H9 (cell line): Measurements from ENCODE around the gene LTF. TPM values are rescaled to one million over a fixed set of nuclear protein-coding genes. Genes with fewer than 3 reads are reported as not detected.
A peak's percentile ranks its signal among the peaks of the same experiment; 100 is the strongest.

Experiments
- DNase-seq: peaks from one replicate; pipeline ENCODE4 v3.0.0-alpha.2; 2017
- H2AFZ ChIP-seq: one replicate; pipeline ENCODE4 v1.6.1; 2013; ENCODE audit warnings: mild to moderate bottlenecking, low read length, control low read depth, moderate library complexity
- H2AK5ac ChIP-seq: 2 replicates; pipeline ENCODE4 v1.6.1; 2013; ENCODE audit warnings: low read length, control low read depth, mixed read lengths; ENCODE audit not compliant: insufficient read length
- H2BK120ac ChIP-seq: one replicate; pipeline ENCODE4 v1.6.1; 2013; ENCODE audit warnings: low read depth, mild to moderate bottlenecking, low read length, control low read depth, inconsistent platforms; ENCODE audit not compliant: poor library complexity, severe bottlenecking
- H2BK12ac ChIP-seq: 2 replicates; pipeline ENCODE4 v1.6.1; 2013; ENCODE audit warnings: low read length, control low read depth, mixed read lengths, low read depth; ENCODE audit not compliant: insufficient read length
- H2BK15ac ChIP-seq: 2 replicates; pipeline ENCODE4 v1.6.1; 2013; ENCODE audit warnings: low read depth, low read length, control low read depth
- H2BK20ac ChIP-seq: one replicate; pipeline ENCODE4 v1.6.1; 2013; ENCODE audit warnings: low read depth, mild to moderate bottlenecking, low read length, control low read depth, inconsistent platforms; ENCODE audit not compliant: poor library complexity, severe bottlenecking
- H2BK5ac ChIP-seq: 2 replicates; pipeline ENCODE4 v1.6.1; 2013; ENCODE audit warnings: low read length, control low read depth, mixed read lengths; ENCODE audit not compliant: insufficient read length
- H3K14ac ChIP-seq: 2 replicates; pipeline ENCODE4 v1.6.1; 2013; ENCODE audit warnings: low read length, control low read depth; ENCODE audit not compliant: insufficient read depth
- H3K18ac ChIP-seq: 2 replicates; pipeline ENCODE4 v1.6.1; 2013; ENCODE audit warnings: low read depth, mild to moderate bottlenecking, mixed read lengths, low read length, control low read depth; ENCODE audit not compliant: insufficient read length
- H3K23ac ChIP-seq: 2 replicates; pipeline ENCODE4 v1.6.1; 2013; ENCODE audit warnings: low read length, control low read depth, mixed read lengths, low read depth; ENCODE audit not compliant: insufficient read length
- H3K23me2 ChIP-seq: 2 replicates; pipeline ENCODE4 v1.6.1; 2013; ENCODE audit warnings: low read depth, mild to moderate bottlenecking, mixed read lengths, low read length, control low read depth; ENCODE audit not compliant: insufficient read length, poor library complexity, severe bottlenecking
- H3K27ac ChIP-seq: 2 replicates; pipeline ENCODE4 v1.5.1; 2013; ENCODE audit warnings: low read length, control low read depth, mixed read lengths, low read depth; ENCODE audit not compliant: insufficient read length
- H3K27me3 ChIP-seq: 2 replicates; pipeline ENCODE4 v1.6.1; 2013; ENCODE audit warnings: low read length, control low read depth, inconsistent platforms; ENCODE audit not compliant: insufficient read depth
- H3K4ac ChIP-seq: 2 replicates; pipeline ENCODE4 v1.6.1; 2013; ENCODE audit warnings: low read depth, mild to moderate bottlenecking, control low read depth, inconsistent platforms, low read length, moderate library complexity
- H3K4me1 ChIP-seq: 2 replicates; pipeline ENCODE4 v1.6.1; 2013; ENCODE audit warnings: low read length, control low read depth, inconsistent platforms; ENCODE audit not compliant: insufficient read depth
- H3K4me2 ChIP-seq: 2 replicates; pipeline ENCODE4 v1.6.1; 2013; ENCODE audit warnings: low read length, control low read depth, mixed read lengths; ENCODE audit not compliant: insufficient read length, insufficient read depth
- H3K56ac ChIP-seq: 2 replicates; pipeline ENCODE4 v1.6.1; 2013; ENCODE audit warnings: low read depth, mild to moderate bottlenecking, mixed read lengths, low read length, control low read depth; ENCODE audit not compliant: insufficient read length
- H3K79me1 ChIP-seq: 2 replicates; pipeline ENCODE4 v1.6.1; 2013; ENCODE audit warnings: low read depth, mild to moderate bottlenecking, moderate library complexity, low read length, control low read depth, inconsistent platforms; ENCODE audit not compliant: insufficient read depth, poor library complexity, severe bottlenecking
- H3K79me2 ChIP-seq: 2 replicates; pipeline ENCODE4 v1.6.1; 2013; ENCODE audit warnings: low read length, control low read depth, inconsistent platforms; ENCODE audit not compliant: insufficient read depth
- H3K9ac ChIP-seq: 2 replicates; pipeline ENCODE4 v1.6.1; 2013; ENCODE audit warnings: low read length, control low read depth, mixed read lengths; ENCODE audit not compliant: insufficient read length; ENCODE audit errors: extremely low read depth
- H3K9me3 ChIP-seq: one replicate; pipeline ENCODE4 v1.6.1; 2013; ENCODE audit warnings: low read depth, low read length, inconsistent platforms; ENCODE audit not compliant: control insufficient read depth
- H3T11ph ChIP-seq: one replicate; pipeline ENCODE4 v1.6.1; 2013; ENCODE audit warnings: mild to moderate bottlenecking, low read length, control low read depth, inconsistent platforms
- H4K20me1 ChIP-seq: one replicate; pipeline ENCODE4 v1.6.1; 2013; ENCODE audit not compliant: control insufficient read depth, insufficient read length, insufficient read depth
- H4K5ac ChIP-seq: 2 replicates; pipeline ENCODE4 v1.6.1; 2013; ENCODE audit warnings: low read depth, mild to moderate bottlenecking, mixed read lengths, low read length, control low read depth; ENCODE audit not compliant: insufficient read length
- H4K8ac ChIP-seq: replicated peaks from 2 replicates; pipeline ENCODE4 v1.6.1; 2013; ENCODE audit warnings: low read length, control low read depth, mixed read lengths, low read depth; ENCODE audit not compliant: insufficient read length
- H4K91ac ChIP-seq: 2 replicates; pipeline ENCODE4 v1.6.1; 2013; ENCODE audit warnings: low read depth, mild to moderate bottlenecking, moderate library complexity, mixed read lengths, low read length, control low read depth; ENCODE audit not compliant: insufficient read length
- H3K27ac Mint-ChIP-seq, 3 experiments: 2 replicates in 2 of 3; 3 replicates in 1 of 3; pipeline ENCODE4 v1.8.0; 2020 to 2021; ENCODE audit warnings: mixed read lengths in 3 of 3, mild to moderate bottlenecking in 1 of 3, moderate library complexity in 1 of 3
- H3K27me3 Mint-ChIP-seq: 2 replicates; pipeline ENCODE4 v1.8.0; 2021; ENCODE audit warnings: low read depth, mild to moderate bottlenecking, moderate library complexity, mixed read lengths
- H3K36me3 Mint-ChIP-seq, 3 experiments: 2 replicates in 2 of 3; 3 replicates in 1 of 3; pipeline ENCODE4 v1.8.0; 2020 to 2021; ENCODE audit warnings: low read depth in 3 of 3, mixed read lengths in 3 of 3; ENCODE audit not compliant: insufficient read depth in 1 of 3
- H3K4me1 Mint-ChIP-seq, 2 experiments: 2 replicates each; pipeline ENCODE4 v1.8.0; 2020; ENCODE audit warnings: mixed read lengths in 2 of 2
- H3K4me3 Mint-ChIP-seq, 2 experiments: 2 replicates in 1 of 2; 3 replicates in 1 of 2; pipeline ENCODE4 v1.8.0; 2020 to 2021; ENCODE audit warnings: mild to moderate bottlenecking in 2 of 2, mixed read lengths in 2 of 2, moderate library complexity in 1 of 2
- H3K9me3 Mint-ChIP-seq, 2 experiments: 2 replicates in 1 of 2; 3 replicates in 1 of 2; pipeline ENCODE4 v1.8.0; 2020; ENCODE audit warnings: mild to moderate bottlenecking in 2 of 2, mixed read lengths in 2 of 2, moderate library complexity in 1 of 2
- CTCF ChIP-seq: fragments of 200-600 bp; sonication (generic); conservative IDR thresholded peaks from 3 replicates; pipeline ENCODE4 v1.8.0; 2021; ENCODE audit warnings: antibody characterized with exemption, mild to moderate bottlenecking
- WGBS: extraction: QIAGEN DNeasy Blood & Tissue Kit; methylation state at CpG from one replicate; pipeline ENCODE4 v1.1.7; 2013; ENCODE audit warnings: missing lambda C conversion rate, low lambda C conversion rate, mixed read lengths; ENCODE audit not compliant: insufficient read length; ENCODE audit errors: extremely low coverage; 5-methylcytosine and 5-hydroxymethylcytosine counted together
- total RNA-seq: library from RNA; stranded (reverse); gene quantifications from 2 replicates; pipeline ENCODE4 v1.2.1, GENCODE V29; 2021

LTF gene
- total RNA-seq, 1 experiment from 2014 or later = not detected

- Histone ChIP-seq H3K79me2 (no peaks in the 10 kb centered on the region), H2BK5ac (no peak overlapping the region), H3K23ac (no peak overlapping the region), H2BK15ac (no peak overlapping the region), H3K4me1 (no peaks in the 10 kb centered on the region), H2BK20ac (no peak overlapping the region), H3K27ac (no peak overlapping the region), H2AFZ (no peak overlapping the region), H3K56ac (no peak overlapping the region), H2BK120ac (no peak overlapping the region), H3K9ac (no peak overlapping the region), H3K27me3 (no peaks in the 10 kb centered on the region), H3K14ac (no peak overlapping the region), H4K20me1 (no peaks in the 10 kb centered on the region), H4K5ac (no peak overlapping the region), H3K4ac (no peak overlapping the region), H3K18ac (no peak overlapping the region), H3K23me2 (no peaks in the 10 kb centered on the region), H3T11ph (no peak overlapping the region), H4K91ac (no peak overlapping the region), H2AK5ac (no peak overlapping the region), H4K8ac (no peak overlapping the region), H3K9me3 (no peaks in the 10 kb centered on the region), H3K4me2 (no peak overlapping the region), H3K79me1 (no peaks in the 10 kb centered on the region), H2BK12ac (no peak overlapping the region)
- H3K27ac Mint-ChIP-seq = no peak overlapping the region
- no peak overlapping the region for H3K4me3 Mint-ChIP-seq
- no peaks in the 10 kb centered on the region for H3K36me3 Mint-ChIP-seq
- H3K9me3 Mint-ChIP-seq = no peaks in the 10 kb centered on the region
- TF ChIP-seq CTCF = no peak
- peaks cover 9 to 16% of the 10 kb centered on the region in 2 experiments for H3K4me1 Mint-ChIP-seq
- no CpG with 5 or more reads among the region's 8 CpGs for WGBS
- DNase-seq = peak; percentile 57
- H3K27me3 Mint-ChIP-seq = peaks cover 6% of the 10 kb centered on the region
These were observed 70.9 kb downstream of the LTF start for GRCh38 chr3:46393554-46394434.
